Large intestine (tissue), 3 donors: Measurements from ENCODE around the gene ABHD17C. TPM values are rescaled to one million over a fixed set of nuclear protein-coding genes. Genes with fewer than 3 reads are reported as not detected.
A peak's percentile ranks its signal among the peaks of the same experiment; 100 is the strongest.

Source experiments
- DNase-seq, 2 donors: peaks; one replicate each; pipeline versions ENCODE4 v3.0.0 to v3.0.0-alpha.2; 2013
- H3K27ac ChIP-seq: one replicate; pipeline ENCODE4 v1.5.1; 2013; ENCODE audit warnings: low read length
- H3K27me3 ChIP-seq: 2 replicates; pipeline ENCODE4 v1.6.1; 2013; ENCODE audit warnings: low read length; ENCODE audit not compliant: control insufficient read depth, insufficient read depth
- H3K36me3 ChIP-seq: 2 replicates; pipeline ENCODE4 v1.6.1; 2013; ENCODE audit warnings: low read length; ENCODE audit not compliant: control insufficient read depth, insufficient read depth
- H3K4me1 ChIP-seq: one replicate; pipeline ENCODE4 v1.6.1; 2013; ENCODE audit warnings: low read length; ENCODE audit not compliant: control insufficient read depth, insufficient read depth
- H3K4me3 ChIP-seq: one replicate; pipeline ENCODE4 v1.5.1; 2013; ENCODE audit warnings: low read length
- H3K9me3 ChIP-seq: one replicate; pipeline ENCODE4 v1.6.1; 2013; ENCODE audit warnings: mild to moderate bottlenecking, low read depth, low read length, moderate library complexity; ENCODE audit not compliant: control insufficient read depth
- WGBS: methylation state at CpG from one replicate; pipeline ENCODE4 v1.1.5; 2013; ENCODE audit warnings: low lambda C conversion rate; ENCODE audit not compliant: insufficient coverage; 5-methylcytosine and 5-hydroxymethylcytosine counted together
- polyA plus RNA-seq: library from polyadenylated mRNA; unstranded; fragments of 120-200 nt; gene quantifications from one replicate; pipeline ENCODE4 v1.2.1, GENCODE V29; 2013

ABHD17C gene
- polyA plus RNA-seq, 1 donor, result 50.7 TPM

GRCh38 chr15:80743189-80743833 is 48.2 kb downstream of the ABHD17C start:
- 80% methylated on average over 2 of the region's 11 CpGs for WGBS
- H3K9me3 ChIP-seq, result no peaks in the 10 kb centered on the region
- H3K27me3 ChIP-seq, result no peaks in the 10 kb centered on the region
- H3K36me3 ChIP-seq, result no peaks in the 10 kb centered on the region
- no peak overlapping the region for H3K4me3 ChIP-seq
- DNase-seq, result peak in 1 of 2 donors; percentile 41
- peaks cover 17% of the 10 kb centered on the region for H3K4me1 ChIP-seq
- H3K27ac ChIP-seq, result peak overlapping the region; percentile 28

GRCh38 chr15:80744415-80744814 is 49.3 kb downstream of the ABHD17C start:
- Histone ChIP-seq H3K27me3 (no peaks in the 10 kb centered on the region), H3K27ac (no peak overlapping the region), H3K4me1 (peaks cover 17% of the 10 kb centered on the region), H3K36me3 (peaks cover 2% of the 10 kb centered on the region), H3K9me3 (no peaks in the 10 kb centered on the region), H3K4me3 (no peak overlapping the region)
- WGBS, result 91% methylated on average over 4 of the region's 6 CpGs
- no peak for DNase-seq

- Histone ChIP-seq H3K4me3 (no peak overlapping the region), H3K36me3 (peaks cover 5% of the 10 kb centered on the region), H3K27me3 (no peaks in the 10 kb centered on the region), H3K27ac (no peak overlapping the region), H3K9me3 (no peaks in the 10 kb centered on the region), H3K4me1 (peaks cover 17% of the 10 kb centered on the region)
- no CpG with 5 or more reads among the region's 1 CpG for WGBS
- DNase-seq, result no peak
Observed at GRCh38 chr15:80744826-80745225, 49.7 kb downstream of the ABHD17C start.

GRCh38 chr15:80745888-80746287 is 50.8 kb downstream of the ABHD17C start:
- DNase-seq, result no peak
- no peaks in the 10 kb centered on the region for H3K9me3 ChIP-seq
- no peak overlapping the region for H3K27ac ChIP-seq
- no peaks in the 10 kb centered on the region for H3K27me3 ChIP-seq
- peaks cover 14% of the 10 kb centered on the region for H3K36me3 ChIP-seq
- no CpG with 5 or more reads among the region's 1 CpG for WGBS
- H3K4me3 ChIP-seq, result no peak overlapping the region
- peaks cover 17% of the 10 kb centered on the region for H3K4me1 ChIP-seq

- H3K9me3 ChIP-seq, result no peaks in the 10 kb centered on the region
- no peak for DNase-seq
- no CpG with 5 or more reads among the region's 16 CpGs for WGBS
- H3K27ac ChIP-seq, result no peak overlapping the region
- H3K36me3 ChIP-seq, result peaks cover 17% of the 10 kb centered on the region
- no peak overlapping the region for H3K4me3 ChIP-seq
- no peaks in the 10 kb centered on the region for H3K27me3 ChIP-seq
- H3K4me1 ChIP-seq, result peaks cover 13% of the 10 kb centered on the region
Observed at GRCh38 chr15:80747317-80748053, 52.4 kb downstream of the ABHD17C start.

GRCh38 chr15:80749589-80749988 is 54.5 kb downstream of the ABHD17C start:
- Histone ChIP-seq H3K36me3 (peaks cover 27% of the 10 kb centered on the region), H3K9me3 (no peaks in the 10 kb centered on the region), H3K4me1 (no peaks in the 10 kb centered on the region), H3K27me3 (no peaks in the 10 kb centered on the region), H3K27ac (no peak overlapping the region), H3K4me3 (no peak overlapping the region)
- WGBS, result no CpG with 5 or more reads among the region's 6 CpGs
- no peak for DNase-seq

GRCh38 chr15:80750575-80750974 is 55.5 kb downstream of the ABHD17C start:
- 100% methylated on average over 1 of the region's 4 CpGs for WGBS
- no peak overlapping the region for H3K27ac ChIP-seq

GRCh38 chr15:80752204-80752603 is 57.1 kb downstream of the ABHD17C start:
- Histone ChIP-seq H3K36me3 (peaks cover 38% of the 10 kb centered on the region), H3K9me3 (no peaks in the 10 kb centered on the region), H3K27ac (no peak overlapping the region), H3K27me3 (no peaks in the 10 kb centered on the region), H3K4me3 (no peak overlapping the region), H3K4me1 (no peaks in the 10 kb centered on the region)
- DNase-seq, result no peak
- WGBS, result no CpG with 5 or more reads among the region's 4 CpGs

More at GRCh38 chr15:80750575-80750974, 55.5 kb downstream of the ABHD17C start:
- peaks cover 30% of the 10 kb centered on the region for H3K36me3 ChIP-seq
- no peaks in the 10 kb centered on the region for H3K27me3 ChIP-seq
- no peaks in the 10 kb centered on the region for H3K9me3 ChIP-seq
- H3K4me1 ChIP-seq, result no peaks in the 10 kb centered on the region
- no peak for DNase-seq
- H3K4me3 ChIP-seq, result no peak overlapping the region

GRCh38 chr15:80753161-80753560 is 58.1 kb downstream of the ABHD17C start:
- no peak overlapping the region for H3K27ac ChIP-seq
- WGBS, result no CpG with 5 or more reads among the region's 2 CpGs
- DNase-seq, result no peak
- no peaks in the 10 kb centered on the region for H3K27me3 ChIP-seq
- H3K36me3 ChIP-seq, result peaks cover 38% of the 10 kb centered on the region
- H3K4me3 ChIP-seq, result no peak overlapping the region
- H3K9me3 ChIP-seq, result no peaks in the 10 kb centered on the region
- H3K4me1 ChIP-seq, result no peaks in the 10 kb centered on the region

- Histone ChIP-seq H3K4me3 (no peak overlapping the region), H3K4me1 (no peaks in the 10 kb centered on the region), H3K36me3 (peaks cover 36% of the 10 kb centered on the region), H3K27ac (no peak overlapping the region), H3K9me3 (no peaks in the 10 kb centered on the region), H3K27me3 (no peaks in the 10 kb centered on the region)
- DNase-seq, result no peak
- no CpG with 5 or more reads among the region's 8 CpGs for WGBS
Observed at GRCh38 chr15:80754014-80754413, 58.9 kb downstream of the ABHD17C start.
